ENCODE results near the gene CDH4. TPM values are rescaled to one million over a fixed set of nuclear protein-coding genes. Genes with fewer than 3 reads are reported as not detected.

The CDH4 gene
- total and polyA plus RNA-seq, 2 donors (not counting 1 experiment from before 2014, with no cell fraction given): not detected

GRCh38 chr20:61895016-61895415 is 643.0 kb downstream of the CDH4 start:
- POLR2A ChIA-PET: no interaction called here
- H4K20me1 ChIP-seq (ENCODE audit: control insufficient read depth, insufficient read depth, low read length, poor library complexity, severe bottlenecking): no peaks in the 10 kb centered on the region
- 90% methylated on average over 22 of the region's 22 CpGs for WGBS (ENCODE audit: insufficient coverage)

GRCh38 chr20:61895686-61896057 is 643.6 kb downstream of the CDH4 start:
- no peak for ATAC-seq (ENCODE audit: low read depth)
- DNase-seq: no peak
- Histone ChIP-seq H4K20me1 (ENCODE audit: control insufficient read depth, insufficient read depth, low read length, poor library complexity, severe bottlenecking) (no peaks in the 10 kb centered on the region), H3K9me3 (ENCODE audit: control extremely low read depth in 1 of 3, control insufficient read depth in 2 of 3, insufficient read depth in 1 of 3, low read length in 2 of 3) (peaks cover 0 to 4% (median 0%) of the 10 kb centered on the region in 3 donors), H2AFZ (ENCODE audit: insufficient read depth, low read depth, low read length, poor library complexity, severe bottlenecking) (no peak overlapping the region), H3K79me2 (ENCODE audit: control insufficient read depth, insufficient read depth, low read length) (no peaks in the 10 kb centered on the region), H3K27me3 (replicated peaks in 1 of 4; ENCODE audit: control extremely low read depth in 1 of 4, control insufficient read depth in 3 of 4, insufficient read depth in 4 of 4, low read length in 3 of 4) (no peaks in the 10 kb centered on the region), H3K36me3 (replicated peaks in 1 of 2; ENCODE audit: control extremely low read depth in 1 of 2, control insufficient read depth in 1 of 2, extremely low read depth in 1 of 2, insufficient read depth in 2 of 2, low read length in 1 of 2) (no peaks in the 10 kb centered on the region), H3K27ac (ENCODE audit: low read length in 2 of 2) (no peak overlapping the region), H3K4me3 (ENCODE audit: control extremely low read depth in 1 of 5, extremely low read depth in 1 of 5, insufficient read depth in 1 of 5, low read depth in 2 of 5, low read length in 4 of 5) (no peak overlapping the region), H3K9ac (ENCODE audit: low read length) (no peak overlapping the region), H3K4me2 (replicated peaks; ENCODE audit: low read depth, low read length, poor library complexity, severe bottlenecking) (no peak overlapping the region), H3K4me1 (ENCODE audit: control insufficient read depth in 2 of 2, insufficient read depth in 2 of 2, low read length in 2 of 2) (no peaks in the 10 kb centered on the region)
- 81% methylated on average over 13 of the region's 13 CpGs for WGBS (ENCODE audit: insufficient coverage)
- Mint-ChIP-seq H3K27me3 (peaks cover under 1% of the 10 kb centered on the region), H3K27ac (no peak overlapping the region), H3K4me3 (no peak overlapping the region), H3K9me3 (ENCODE audit: insufficient read depth) (no peaks in the 10 kb centered on the region), H3K4me1 (no peaks in the 10 kb centered on the region)
- no peak for TF ChIP-seq CTCF (IDR thresholded peaks at IDR 0.05)
- no peak for TF ChIP-seq EZH2 (IDR thresholded peaks at IDR 0.05; ENCODE audit: borderline replicate concordance, insufficient read depth, low read depth, low read length, poor library complexity, severe bottlenecking)
- CTCF ChIA-PET: interaction anchor here (1.2 to 1.4 kb wide), 4 partner anchors 9 to 1949 kb away, joined by 3 to 10 read pairs (median 4); no protein-coding TSS in a partner anchor
- intact Hi-C loops (cut with micrococcal nuclease): no loop called here
- POLR2A ChIA-PET: no interaction called here

More at GRCh38 chr20:61895016-61895415, 643.0 kb downstream of the CDH4 start:
- ATAC-seq (ENCODE audit: low read depth) (no peak), DNase-seq (no peak)
- Histone ChIP-seq H3K4me3 (ENCODE audit: control extremely low read depth in 1 of 5, extremely low read depth in 1 of 5, insufficient read depth in 1 of 5, low read depth in 2 of 5, low read length in 4 of 5) (no peak overlapping the region), H2AFZ (ENCODE audit: insufficient read depth, low read depth, low read length, poor library complexity, severe bottlenecking) (no peak overlapping the region), H3K9me3 (ENCODE audit: control extremely low read depth in 1 of 3, control insufficient read depth in 2 of 3, insufficient read depth in 1 of 3, low read length in 2 of 3) (peaks cover 0 to 4% (median 0%) of the 10 kb centered on the region in 3 donors), H3K27me3 (replicated peaks in 1 of 4; ENCODE audit: control extremely low read depth in 1 of 4, control insufficient read depth in 3 of 4, insufficient read depth in 4 of 4, low read length in 3 of 4) (no peaks in the 10 kb centered on the region), H3K36me3 (replicated peaks in 1 of 2; ENCODE audit: control extremely low read depth in 1 of 2, control insufficient read depth in 1 of 2, extremely low read depth in 1 of 2, insufficient read depth in 2 of 2, low read length in 1 of 2) (no peaks in the 10 kb centered on the region), H3K27ac (ENCODE audit: low read length in 2 of 2) (no peak overlapping the region), H3K4me1 (ENCODE audit: control insufficient read depth in 2 of 2, insufficient read depth in 2 of 2, low read length in 2 of 2) (no peaks in the 10 kb centered on the region), H3K4me2 (replicated peaks; ENCODE audit: low read depth, low read length, poor library complexity, severe bottlenecking) (no peak overlapping the region), H3K9ac (ENCODE audit: low read length) (no peak overlapping the region), H3K79me2 (ENCODE audit: control insufficient read depth, insufficient read depth, low read length) (no peaks in the 10 kb centered on the region)
- no peaks in the 10 kb centered on the region for H3K4me1 Mint-ChIP-seq
- TF ChIP-seq CTCF (IDR thresholded peaks at IDR 0.05): no peak
- TF ChIP-seq EZH2 (IDR thresholded peaks at IDR 0.05; ENCODE audit: borderline replicate concordance, insufficient read depth, low read depth, low read length, poor library complexity, severe bottlenecking): no peak
- peaks cover 4% of the 10 kb centered on the region for H3K9me3 Mint-ChIP-seq (ENCODE audit: insufficient read depth)
- no peak overlapping the region for H3K4me3 Mint-ChIP-seq
- CTCF ChIA-PET: no interaction called here
- peaks cover 5% of the 10 kb centered on the region for H3K27me3 Mint-ChIP-seq
- no peak overlapping the region for H3K27ac Mint-ChIP-seq
- intact Hi-C loops (cut with micrococcal nuclease): no loop called here

Measured in B cell (primary cell).